ENCODE data around the gene TIMM17B. TPM values are rescaled to one million over a fixed set of nuclear protein-coding genes. Genes with fewer than 3 reads are reported as not detected.

TIMM17B gene
- total RNA-seq, 2 experiments from 2014 or later, result 40.0 to 40.3 TPM

DNA sequence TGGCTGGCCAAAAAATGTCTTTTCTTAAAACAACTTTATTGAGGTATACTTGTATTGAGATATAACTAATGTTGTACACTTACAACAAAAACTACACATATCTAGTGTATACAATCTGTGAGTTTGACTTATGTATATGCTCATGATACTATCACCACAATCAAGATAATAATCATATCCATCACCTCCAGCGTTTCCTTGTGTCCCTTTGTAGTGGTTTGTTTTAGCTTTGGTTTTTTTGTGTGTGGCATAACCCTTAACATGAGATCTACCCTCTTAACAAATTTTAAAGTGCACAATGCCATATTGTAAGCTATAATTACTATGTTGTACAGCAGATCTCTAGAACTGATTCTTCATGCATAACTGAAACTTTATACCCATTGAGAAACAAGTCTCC lies 48.7 kb downstream of the TIMM17B start:
- H3K27me3 ChIP-seq (ENCODE audit: control insufficient read depth in 1 of 2, insufficient read depth in 2 of 2, low read length in 2 of 2), result peaks cover 0 to 2% of the 10 kb centered on the region in 2 experiments
- no peak overlapping the region for H3K27ac ChIP-seq (ENCODE audit: low read depth in 1 of 2, low read length in 2 of 2)
- ChIA-PET CTCF (interaction anchor here (1.0 kb wide), 1 partner anchor 42 kb away, joined by 3 read pairs; no protein-coding TSS in a partner anchor), POLR2A (interaction anchor here (2.2 kb wide), 1 partner anchor 47 kb away, joined by 5 read pairs; the partner anchor contains the start of gene HDAC6)
- H3K4me1 ChIP-seq (ENCODE audit: insufficient read depth, low read length), result peaks cover 10% of the 10 kb centered on the region
- no peaks in the 10 kb centered on the region for H3K9me3 ChIP-seq (ENCODE audit: control insufficient read depth in 1 of 2, insufficient read depth in 1 of 2, low read length in 2 of 2)
- Mint-ChIP-seq H3K27me3 (peaks cover 2% of the 10 kb centered on the region), H3K4me3 (no peak overlapping the region), H3K36me3 (ENCODE audit: low read depth) (no peaks in the 10 kb centered on the region), H3K9me3 (no peaks in the 10 kb centered on the region), H3K4me1 (ENCODE audit: low read depth) (peaks cover 12% of the 10 kb centered on the region), H3K27ac (no peak overlapping the region)
- DNase-seq (peak in 3 of 14 experiments; percentile 16 to 24 (median 20)), ATAC-seq (ENCODE audit: poor library complexity) (peak; percentile 46)
- no peak overlapping the region for H3K4me3 ChIP-seq (ENCODE audit: low read length)
- TF ChIP-seq, protein P1, sequence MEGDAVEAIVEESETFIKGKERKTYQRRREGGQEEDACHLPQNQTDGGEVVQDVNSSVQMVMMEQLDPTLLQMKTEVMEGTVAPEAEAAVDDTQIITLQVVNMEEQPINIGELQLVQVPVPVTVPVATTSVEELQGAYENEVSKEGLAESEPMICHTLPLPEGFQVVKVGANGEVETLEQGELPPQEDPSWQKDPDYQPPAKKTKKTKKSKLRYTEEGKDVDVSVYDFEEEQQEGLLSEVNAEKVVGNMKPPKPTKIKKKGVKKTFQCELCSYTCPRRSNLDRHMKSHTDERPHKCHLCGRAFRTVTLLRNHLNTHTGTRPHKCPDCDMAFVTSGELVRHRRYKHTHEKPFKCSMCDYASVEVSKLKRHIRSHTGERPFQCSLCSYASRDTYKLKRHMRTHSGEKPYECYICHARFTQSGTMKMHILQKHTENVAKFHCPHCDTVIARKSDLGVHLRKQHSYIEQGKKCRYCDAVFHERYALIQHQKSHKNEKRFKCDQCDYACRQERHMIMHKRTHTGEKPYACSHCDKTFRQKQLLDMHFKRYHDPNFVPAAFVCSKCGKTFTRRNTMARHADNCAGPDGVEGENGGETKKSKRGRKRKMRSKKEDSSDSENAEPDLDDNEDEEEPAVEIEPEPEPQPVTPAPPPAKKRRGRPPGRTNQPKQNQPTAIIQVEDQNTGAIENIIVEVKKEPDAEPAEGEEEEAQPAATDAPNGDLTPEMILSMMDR (IDR thresholded peaks at IDR 0.05), result no peak
- H3K36me3 ChIP-seq (ENCODE audit: insufficient read depth, low read length), result no peaks in the 10 kb centered on the region
- intact Hi-C loops (cut with DNase I, micrococcal nuclease), result no loop called here

Other genes with a start within 250 kb of the TIMM17B start
- gene WAS, start 214.0 kb downstream of the TIMM17B start, total RNA-seq, result 10 to 100 TPM; 63.7 to 67.4 TPM
- 1 to 10 TPM; 7.7 to 8.4 TPM for gene SUV39H1, start 201.0 kb downstream of the TIMM17B start, total RNA-seq
- not detected for gene GLOD5, start 136.0 kb downstream of the TIMM17B start, total RNA-seq
- not detected for gene GATA1, start 111.2 kb downstream of the TIMM17B start, total RNA-seq
- gene HDAC6, start 95.7 kb downstream of the TIMM17B start, total RNA-seq, result 10 to 100 TPM; 95.2 to 95.7 TPM
- gene ERAS, start 71.3 kb downstream of the TIMM17B start, total RNA-seq, result not detected
- 1 to 10 TPM; 3.5 to 4.9 TPM for gene PCSK1N, start 62.2 kb downstream of the TIMM17B start, total RNA-seq
- gene PQBP1, start 162 bp upstream of the TIMM17B start, total RNA-seq, result 10 to 100 TPM; 73.0 to 76.6 TPM
- 10 to 100 TPM; 19.1 to 21.8 TPM for gene SLC35A2, start 13.9 kb upstream of the TIMM17B start, total RNA-seq
- 100 to 1,000 TPM; 212 to 225 TPM for gene PIM2, start 21.3 kb upstream of the TIMM17B start, total RNA-seq
- gene OTUD5, start 59.8 kb upstream of the TIMM17B start, total RNA-seq, result 10 to 100 TPM; 81.3 to 92.1 TPM
- 1 to 10 TPM; 1.5 to 2.7 TPM for gene KCND1, start 74.1 kb upstream of the TIMM17B start, total RNA-seq
- gene GRIPAP1, start 104.5 kb upstream of the TIMM17B start, total RNA-seq, result 100 to 1,000 TPM; 100 to 101 TPM
- 10 to 100 TPM; 38.6 to 40.9 TPM for gene TFE3, start 145.6 kb upstream of the TIMM17B start, total RNA-seq
- gene CCDC120, start 161.2 kb upstream of the TIMM17B start, total RNA-seq, result 10 to 100 TPM; 11.5 to 12.2 TPM
- gene PRAF2, start 176.2 kb upstream of the TIMM17B start, total RNA-seq, result 10 to 100 TPM; 17.1 to 21.0 TPM
- 10 to 100 TPM; 74.8 to 78.7 TPM for gene WDR45, start 182.1 kb upstream of the TIMM17B start, total RNA-seq
- gene GPKOW, start 226.0 kb upstream of the TIMM17B start, total RNA-seq, result 1 to 10 TPM; 8.9 to 9.6 TPM